ENCODE measurements around the gene ROCK2. TPM values are rescaled to one million over a fixed set of nuclear protein-coding genes. Genes with fewer than 3 reads are reported as not detected.

The ROCK2 gene
- polyA plus RNA-seq, 3 donors = 2.8 to 10.2 (median 4.3) TPM

DNA sequence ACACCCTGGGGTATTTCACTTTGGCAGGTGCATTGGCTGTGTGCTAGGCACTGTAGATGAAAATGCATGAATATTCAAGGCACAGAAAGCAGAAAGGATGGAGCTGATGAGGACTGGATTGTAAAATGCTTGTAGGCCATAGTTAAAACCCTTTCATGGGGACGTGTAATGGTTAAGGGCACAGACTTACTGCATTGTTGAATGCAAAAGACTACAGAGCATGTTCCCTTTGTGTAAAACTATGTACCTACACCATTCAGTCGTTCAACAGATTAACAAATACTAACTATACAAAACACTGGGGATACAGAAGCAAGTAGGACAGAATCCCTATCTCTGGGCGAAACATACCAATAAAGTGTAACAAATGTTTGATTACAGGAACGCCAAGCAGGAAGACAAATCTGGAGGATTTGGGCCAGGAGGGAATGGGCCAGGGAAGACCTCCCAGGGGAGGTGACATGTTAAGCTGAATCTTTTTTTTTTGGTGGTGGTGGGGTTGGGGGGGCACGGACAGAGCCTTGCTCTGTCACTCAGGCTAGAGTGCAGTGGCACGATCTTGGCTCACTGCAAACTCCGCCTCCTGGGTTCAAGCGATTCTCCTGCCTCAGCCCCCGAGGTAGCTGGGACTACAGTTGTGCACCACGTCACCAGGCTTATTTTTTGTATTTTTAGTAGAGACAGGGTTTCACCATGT, 19.6 kb upstream of the ROCK2 start:
- Histone ChIP-seq H3K27ac (ENCODE audit: low read depth in 1 of 2, low read length in 2 of 2) (no peak overlapping the region), H3K9ac (ENCODE audit: insufficient read depth, low read length, poor library complexity, severe bottlenecking) (no peak overlapping the region), H3K9me3 (replicated peaks in 1 of 2; ENCODE audit: control insufficient read depth in 1 of 2, insufficient read depth in 1 of 2, low read length in 2 of 2) (no peaks in the 10 kb centered on the region), H3K27me3 (ENCODE audit: control insufficient read depth in 2 of 2, insufficient read depth in 2 of 2, low read length in 2 of 2) (no peaks in the 10 kb centered on the region), H3K4me3 (replicated peaks in 1 of 3; ENCODE audit: low read depth in 2 of 3, low read length in 3 of 3) (no peak overlapping the region), H3K4me1 (ENCODE audit: control insufficient read depth in 1 of 2, insufficient read depth in 2 of 2, low read length in 2 of 2) (no peaks in the 10 kb centered on the region), H2AFZ (ENCODE audit: insufficient read depth, low read depth, low read length, poor library complexity, severe bottlenecking) (no peak overlapping the region), H3K4me2 (replicated peaks; ENCODE audit: extremely low read depth, low read length, poor library complexity, severe bottlenecking) (no peak overlapping the region), H3K79me2 (ENCODE audit: insufficient read depth, low read length) (no peaks in the 10 kb centered on the region), H4K20me1 (ENCODE audit: insufficient read depth, low read length) (no peaks in the 10 kb centered on the region), H3K36me3 (replicated peaks in 1 of 2; ENCODE audit: control insufficient read depth in 1 of 2, insufficient read depth in 2 of 2, low read length in 2 of 2) (no peaks in the 10 kb centered on the region)
- H3K27me3 Mint-ChIP-seq (ENCODE audit: low read depth in 3 of 3) = peaks cover 0 to 8% (median 2%) of the 10 kb centered on the region in 3 donors
- no peak for DNase-seq
- no peak overlapping the region for H3K27ac Mint-ChIP-seq
- H3K36me3 Mint-ChIP-seq = no peaks in the 10 kb centered on the region
- peaks cover 3% of the 10 kb centered on the region for H3K4me1 Mint-ChIP-seq
- intact Hi-C loops (cut with micrococcal nuclease) = no loop called here
- H3K4me3 Mint-ChIP-seq = no peak overlapping the region
- WGBS (ENCODE audit: insufficient coverage) = 96% methylated on average over 8 of the region's 10 CpGs
- no peak for TF ChIP-seq CTCF (IDR thresholded peaks at IDR 0.05)
- H3K9me3 Mint-ChIP-seq = peaks cover 0 to 3% (median 0%) of the 10 kb centered on the region in 7 donors

DNA sequence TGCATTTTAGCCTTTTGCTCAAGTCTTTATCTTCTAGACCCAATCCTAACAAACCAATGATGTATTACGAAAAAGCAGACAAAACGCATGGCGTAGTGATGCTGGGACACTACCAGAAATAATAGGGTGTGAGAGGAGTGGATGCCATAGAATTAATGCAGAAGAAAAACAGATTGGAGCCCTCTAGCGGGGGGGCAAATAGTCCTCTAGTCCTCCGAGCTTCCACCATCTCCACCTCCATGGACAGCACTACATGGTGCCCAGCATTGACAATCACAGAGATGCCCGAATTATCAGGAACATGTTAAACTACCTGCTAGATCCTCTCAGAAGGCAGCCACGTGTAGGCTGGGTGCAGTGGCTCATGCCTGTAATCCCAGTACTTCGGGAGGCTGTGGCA, 15.4 kb upstream of the ROCK2 start:
- no peak overlapping the region for H3K4me3 Mint-ChIP-seq
- no peak overlapping the region for H3K27ac Mint-ChIP-seq
- Histone ChIP-seq H3K9ac (ENCODE audit: insufficient read depth, low read length, poor library complexity, severe bottlenecking) (no peak overlapping the region), H3K27ac (ENCODE audit: low read depth in 1 of 2, low read length in 2 of 2) (no peak overlapping the region), H3K27me3 (ENCODE audit: control insufficient read depth in 2 of 2, insufficient read depth in 2 of 2, low read length in 2 of 2) (no peaks in the 10 kb centered on the region), H3K4me1 (ENCODE audit: control insufficient read depth in 1 of 2, insufficient read depth in 2 of 2, low read length in 2 of 2) (no peaks in the 10 kb centered on the region), H3K4me3 (replicated peaks in 1 of 3; ENCODE audit: low read depth in 2 of 3, low read length in 3 of 3) (no peak overlapping the region), H2AFZ (ENCODE audit: insufficient read depth, low read depth, low read length, poor library complexity, severe bottlenecking) (no peak overlapping the region), H3K4me2 (replicated peaks; ENCODE audit: extremely low read depth, low read length, poor library complexity, severe bottlenecking) (no peak overlapping the region), H3K79me2 (ENCODE audit: insufficient read depth, low read length) (no peaks in the 10 kb centered on the region), H3K9me3 (replicated peaks in 1 of 2; ENCODE audit: control insufficient read depth in 1 of 2, insufficient read depth in 1 of 2, low read length in 2 of 2) (no peaks in the 10 kb centered on the region), H3K36me3 (replicated peaks in 1 of 2; ENCODE audit: control insufficient read depth in 1 of 2, insufficient read depth in 2 of 2, low read length in 2 of 2) (no peaks in the 10 kb centered on the region), H4K20me1 (ENCODE audit: insufficient read depth, low read length) (no peaks in the 10 kb centered on the region)
- intact Hi-C loops (cut with micrococcal nuclease) = no loop called here
- H3K36me3 Mint-ChIP-seq = no peaks in the 10 kb centered on the region
- no peak for TF ChIP-seq CTCF (IDR thresholded peaks at IDR 0.05)
- DNase-seq = no peak
- peaks cover 0 to 3% (median 0%) of the 10 kb centered on the region in 7 donors for H3K9me3 Mint-ChIP-seq
- WGBS (ENCODE audit: insufficient coverage) = 100% methylated on average over 2 of the region's 8 CpGs
- H3K27me3 Mint-ChIP-seq (ENCODE audit: low read depth in 3 of 3) = peaks cover 0 to 8% (median 7%) of the 10 kb centered on the region in 3 donors
- no peaks in the 10 kb centered on the region for H3K4me1 Mint-ChIP-seq
